Stomach smooth muscle (tissue), 2 donors: ENCODE data around the gene PICK1.

Experiments used
- H3K27ac ChIP-seq: one replicate; pipeline ENCODE4 v1.7.0; 2013; ENCODE audit warnings: mild to moderate bottlenecking, low read length, inconsistent platforms
- H3K27me3 ChIP-seq, 2 donors: one replicate each; pipeline ENCODE4 v1.7.0; 2013; ENCODE audit warnings: low read length in 2 of 2; ENCODE audit not compliant: insufficient read depth in 2 of 2, control insufficient read depth in 1 of 2
- H3K36me3 ChIP-seq, 2 donors: one replicate each; pipeline ENCODE4 v1.7.0; 2013; ENCODE audit warnings: low read length in 2 of 2; ENCODE audit not compliant: control insufficient read depth in 2 of 2, insufficient read depth in 2 of 2
- H3K4me1 ChIP-seq: one replicate; pipeline ENCODE4 v1.7.0; 2013; ENCODE audit warnings: low read length; ENCODE audit not compliant: control insufficient read depth, insufficient read depth
- H3K4me3 ChIP-seq, 2 donors: one replicate each; pipeline ENCODE4 v1.7.0; 2013; ENCODE audit warnings: low read length in 2 of 2
- H3K9ac ChIP-seq, 2 donors: one replicate each; pipeline ENCODE4 v1.7.0; 2013; ENCODE audit warnings: low read length in 2 of 2, mild to moderate bottlenecking in 1 of 2
- H3K9me3 ChIP-seq, 2 donors: one replicate each; pipeline ENCODE4 v1.7.0; 2013; ENCODE audit warnings: low read length in 2 of 2; ENCODE audit not compliant: control insufficient read depth in 2 of 2
- donor health status: healthy.
- donor health status: Pancreatic carcinoma.

PICK1 gene

GRCh38 chr22:38106814-38107578 is 49.8 kb downstream of the PICK1 start:
- peaks cover 6% of the 10 kb centered on the region for H3K4me1 ChIP-seq
- no peak overlapping the region for H3K9ac ChIP-seq
- H3K27ac ChIP-seq, result no peak overlapping the region
- H3K27me3 ChIP-seq, result no peaks in the 10 kb centered on the region
- H3K36me3 ChIP-seq, result no peaks in the 10 kb centered on the region
- no peak overlapping the region for H3K4me3 ChIP-seq
- H3K9me3 ChIP-seq, result no peaks in the 10 kb centered on the region

- Histone ChIP-seq H3K36me3 (no peaks in the 10 kb centered on the region), H3K27ac (no peak overlapping the region), H3K4me3 (no peak overlapping the region), H3K9ac (no peak overlapping the region), H3K27me3 (no peaks in the 10 kb centered on the region), H3K9me3 (no peaks in the 10 kb centered on the region), H3K4me1 (peaks cover 6% of the 10 kb centered on the region)
These were observed 50.7 kb downstream of the PICK1 start for GRCh38 chr22:38107692-38108515.

- Histone ChIP-seq H3K27me3 (no peaks in the 10 kb centered on the region), H3K4me1 (peaks cover 6% of the 10 kb centered on the region), H3K36me3 (no peaks in the 10 kb centered on the region), H3K27ac (no peak overlapping the region), H3K4me3 (no peak overlapping the region), H3K9me3 (no peaks in the 10 kb centered on the region), H3K9ac (no peak overlapping the region)
These were observed 51.5 kb downstream of the PICK1 start for GRCh38 chr22:38108561-38109319.

GRCh38 chr22:38109371-38110001 is 52.3 kb downstream of the PICK1 start:
- H3K27ac ChIP-seq, result no peak overlapping the region
- H3K4me3 ChIP-seq, result no peak overlapping the region

GRCh38 chr22:38110008-38110862 is 53.0 kb downstream of the PICK1 start, which contains the start of gene BAIAP2L2:
BAIAP2L2 (minus strand) TSS chr22:38110684; CDS start chr22:38110525, 159 bp downstream.
- Histone ChIP-seq H3K36me3 (no peaks in the 10 kb centered on the region), H3K4me1 (peaks cover 11% of the 10 kb centered on the region), H3K9ac (no peak within 1 kb of the TSS), H3K27ac (no peak within 1 kb of the TSS), H3K4me3 (no peak within 1 kb of the TSS), H3K9me3 (no peaks in the 10 kb centered on the region), H3K27me3 (no peaks in the 10 kb centered on the region)

More at GRCh38 chr22:38109371-38110001, 52.3 kb downstream of the PICK1 start:
- H3K36me3 ChIP-seq, result no peaks in the 10 kb centered on the region
- H3K9ac ChIP-seq, result no peak overlapping the region
- H3K9me3 ChIP-seq, result no peaks in the 10 kb centered on the region
- H3K4me1 ChIP-seq, result peaks cover 6% of the 10 kb centered on the region
- H3K27me3 ChIP-seq, result no peaks in the 10 kb centered on the region

- Histone ChIP-seq H3K4me1 (peaks cover 11% of the 10 kb centered on the region), H3K9ac (no peak overlapping the region), H3K36me3 (no peaks in the 10 kb centered on the region), H3K4me3 (no peak overlapping the region), H3K27me3 (no peaks in the 10 kb centered on the region), H3K9me3 (no peaks in the 10 kb centered on the region), H3K27ac (no peak overlapping the region)
These were observed 54.0 kb downstream of the PICK1 start for GRCh38 chr22:38110863-38111852.

GRCh38 chr22:38111925-38112355 is 54.7 kb downstream of the PICK1 start:
- H3K4me1 ChIP-seq, result peaks cover 11% of the 10 kb centered on the region
- H3K36me3 ChIP-seq, result no peaks in the 10 kb centered on the region
- no peak overlapping the region for H3K27ac ChIP-seq
- no peaks in the 10 kb centered on the region for H3K9me3 ChIP-seq
- no peaks in the 10 kb centered on the region for H3K27me3 ChIP-seq
- H3K9ac ChIP-seq, result no peak overlapping the region
- no peak overlapping the region for H3K4me3 ChIP-seq

GRCh38 chr22:38112381-38112780 is 55.2 kb downstream of the PICK1 start:
- Histone ChIP-seq H3K4me3 (no peak overlapping the region), H3K9me3 (no peaks in the 10 kb centered on the region), H3K36me3 (no peaks in the 10 kb centered on the region), H3K27ac (no peak overlapping the region), H3K4me1 (peaks cover 11% of the 10 kb centered on the region), H3K9ac (no peak overlapping the region), H3K27me3 (no peaks in the 10 kb centered on the region)
